H9 (cell line): ENCODE measurements around the gene COX5A. TPM values are rescaled to one million over a fixed set of nuclear protein-coding genes. Genes with fewer than 3 reads are reported as not detected.

Experiments used
- DNase-seq: peaks from one replicate; pipeline ENCODE4 v3.0.0-alpha.2; 2017
- H2AFZ ChIP-seq: one replicate; pipeline ENCODE4 v1.6.1; 2013; ENCODE audit warnings: mild to moderate bottlenecking, low read length, control low read depth, moderate library complexity
- H2AK5ac ChIP-seq: 2 replicates; pipeline ENCODE4 v1.6.1; 2013; ENCODE audit warnings: low read length, control low read depth, mixed read lengths; ENCODE audit not compliant: insufficient read length
- H2BK120ac ChIP-seq: one replicate; pipeline ENCODE4 v1.6.1; 2013; ENCODE audit warnings: low read depth, mild to moderate bottlenecking, low read length, control low read depth, inconsistent platforms; ENCODE audit not compliant: poor library complexity, severe bottlenecking
- H2BK12ac ChIP-seq: 2 replicates; pipeline ENCODE4 v1.6.1; 2013; ENCODE audit warnings: low read length, control low read depth, mixed read lengths, low read depth; ENCODE audit not compliant: insufficient read length
- H2BK15ac ChIP-seq: 2 replicates; pipeline ENCODE4 v1.6.1; 2013; ENCODE audit warnings: low read depth, low read length, control low read depth
- H2BK20ac ChIP-seq: one replicate; pipeline ENCODE4 v1.6.1; 2013; ENCODE audit warnings: low read depth, mild to moderate bottlenecking, low read length, control low read depth, inconsistent platforms; ENCODE audit not compliant: poor library complexity, severe bottlenecking
- H2BK5ac ChIP-seq: 2 replicates; pipeline ENCODE4 v1.6.1; 2013; ENCODE audit warnings: low read length, control low read depth, mixed read lengths; ENCODE audit not compliant: insufficient read length
- H3K14ac ChIP-seq: 2 replicates; pipeline ENCODE4 v1.6.1; 2013; ENCODE audit warnings: low read length, control low read depth; ENCODE audit not compliant: insufficient read depth
- H3K18ac ChIP-seq: 2 replicates; pipeline ENCODE4 v1.6.1; 2013; ENCODE audit warnings: low read depth, mild to moderate bottlenecking, mixed read lengths, low read length, control low read depth; ENCODE audit not compliant: insufficient read length
- H3K23ac ChIP-seq: 2 replicates; pipeline ENCODE4 v1.6.1; 2013; ENCODE audit warnings: low read length, control low read depth, mixed read lengths, low read depth; ENCODE audit not compliant: insufficient read length
- H3K23me2 ChIP-seq: 2 replicates; pipeline ENCODE4 v1.6.1; 2013; ENCODE audit warnings: low read depth, mild to moderate bottlenecking, mixed read lengths, low read length, control low read depth; ENCODE audit not compliant: insufficient read length, poor library complexity, severe bottlenecking
- H3K27ac ChIP-seq: 2 replicates; pipeline ENCODE4 v1.5.1; 2013; ENCODE audit warnings: low read length, control low read depth, mixed read lengths, low read depth; ENCODE audit not compliant: insufficient read length
- H3K27me3 ChIP-seq: 2 replicates; pipeline ENCODE4 v1.6.1; 2013; ENCODE audit warnings: low read length, control low read depth, inconsistent platforms; ENCODE audit not compliant: insufficient read depth
- H3K4ac ChIP-seq: 2 replicates; pipeline ENCODE4 v1.6.1; 2013; ENCODE audit warnings: low read depth, mild to moderate bottlenecking, control low read depth, inconsistent platforms, low read length, moderate library complexity
- H3K4me1 ChIP-seq: 2 replicates; pipeline ENCODE4 v1.6.1; 2013; ENCODE audit warnings: low read length, control low read depth, inconsistent platforms; ENCODE audit not compliant: insufficient read depth
- H3K4me2 ChIP-seq: 2 replicates; pipeline ENCODE4 v1.6.1; 2013; ENCODE audit warnings: low read length, control low read depth, mixed read lengths; ENCODE audit not compliant: insufficient read length, insufficient read depth
- H3K56ac ChIP-seq: 2 replicates; pipeline ENCODE4 v1.6.1; 2013; ENCODE audit warnings: low read depth, mild to moderate bottlenecking, mixed read lengths, low read length, control low read depth; ENCODE audit not compliant: insufficient read length
- H3K79me1 ChIP-seq: 2 replicates; pipeline ENCODE4 v1.6.1; 2013; ENCODE audit warnings: low read depth, mild to moderate bottlenecking, moderate library complexity, low read length, control low read depth, inconsistent platforms; ENCODE audit not compliant: insufficient read depth, poor library complexity, severe bottlenecking
- H3K79me2 ChIP-seq: 2 replicates; pipeline ENCODE4 v1.6.1; 2013; ENCODE audit warnings: low read length, control low read depth, inconsistent platforms; ENCODE audit not compliant: insufficient read depth
- H3K9ac ChIP-seq: 2 replicates; pipeline ENCODE4 v1.6.1; 2013; ENCODE audit warnings: low read length, control low read depth, mixed read lengths; ENCODE audit not compliant: insufficient read length; ENCODE audit errors: extremely low read depth
- H3K9me3 ChIP-seq: one replicate; pipeline ENCODE4 v1.6.1; 2013; ENCODE audit warnings: low read depth, low read length, inconsistent platforms; ENCODE audit not compliant: control insufficient read depth
- H3T11ph ChIP-seq: one replicate; pipeline ENCODE4 v1.6.1; 2013; ENCODE audit warnings: mild to moderate bottlenecking, low read length, control low read depth, inconsistent platforms
- H4K20me1 ChIP-seq: one replicate; pipeline ENCODE4 v1.6.1; 2013; ENCODE audit not compliant: control insufficient read depth, insufficient read length, insufficient read depth
- H4K5ac ChIP-seq: 2 replicates; pipeline ENCODE4 v1.6.1; 2013; ENCODE audit warnings: low read depth, mild to moderate bottlenecking, mixed read lengths, low read length, control low read depth; ENCODE audit not compliant: insufficient read length
- H4K8ac ChIP-seq: replicated peaks from 2 replicates; pipeline ENCODE4 v1.6.1; 2013; ENCODE audit warnings: low read length, control low read depth, mixed read lengths, low read depth; ENCODE audit not compliant: insufficient read length
- H4K91ac ChIP-seq: 2 replicates; pipeline ENCODE4 v1.6.1; 2013; ENCODE audit warnings: low read depth, mild to moderate bottlenecking, moderate library complexity, mixed read lengths, low read length, control low read depth; ENCODE audit not compliant: insufficient read length
- H3K27ac Mint-ChIP-seq, 3 experiments: 2 replicates in 2 of 3; 3 replicates in 1 of 3; pipeline ENCODE4 v1.8.0; 2020 to 2021; ENCODE audit warnings: mixed read lengths in 3 of 3, mild to moderate bottlenecking in 1 of 3, moderate library complexity in 1 of 3
- H3K27me3 Mint-ChIP-seq: 2 replicates; pipeline ENCODE4 v1.8.0; 2021; ENCODE audit warnings: low read depth, mild to moderate bottlenecking, moderate library complexity, mixed read lengths
- H3K36me3 Mint-ChIP-seq, 3 experiments: 2 replicates in 2 of 3; 3 replicates in 1 of 3; pipeline ENCODE4 v1.8.0; 2020 to 2021; ENCODE audit warnings: low read depth in 3 of 3, mixed read lengths in 3 of 3; ENCODE audit not compliant: insufficient read depth in 1 of 3
- H3K4me1 Mint-ChIP-seq, 2 experiments: 2 replicates each; pipeline ENCODE4 v1.8.0; 2020; ENCODE audit warnings: mixed read lengths in 2 of 2
- H3K4me3 Mint-ChIP-seq, 2 experiments: 2 replicates in 1 of 2; 3 replicates in 1 of 2; pipeline ENCODE4 v1.8.0; 2020 to 2021; ENCODE audit warnings: mild to moderate bottlenecking in 2 of 2, mixed read lengths in 2 of 2, moderate library complexity in 1 of 2
- H3K9me3 Mint-ChIP-seq, 2 experiments: 2 replicates in 1 of 2; 3 replicates in 1 of 2; pipeline ENCODE4 v1.8.0; 2020; ENCODE audit warnings: mild to moderate bottlenecking in 2 of 2, mixed read lengths in 2 of 2, moderate library complexity in 1 of 2
- CTCF ChIP-seq: fragments of 200-600 bp; sonication (generic); conservative IDR thresholded peaks from 3 replicates; pipeline ENCODE4 v1.8.0; 2021; ENCODE audit warnings: antibody characterized with exemption, mild to moderate bottlenecking
- WGBS: extraction: QIAGEN DNeasy Blood & Tissue Kit; methylation state at CpG from one replicate; pipeline ENCODE4 v1.1.7; 2013; ENCODE audit warnings: missing lambda C conversion rate, low lambda C conversion rate, mixed read lengths; ENCODE audit not compliant: insufficient read length; ENCODE audit errors: extremely low coverage; 5-methylcytosine and 5-hydroxymethylcytosine counted together
- total RNA-seq: library from RNA; stranded (reverse); gene quantifications from 2 replicates; pipeline ENCODE4 v1.2.1, GENCODE V29; 2021

COX5A gene
- total RNA-seq, 1 experiment from 2014 or later: 331 TPM

GRCh38 chr15:74958320-74958907 lies 20.5 kb upstream of the COX5A start:
- H3K4me1 ChIP-seq: no peaks in the 10 kb centered on the region; the same call in 1 of the 2 replicates
- Mint-ChIP-seq H3K4me1 (peaks cover 22 to 32% of the 10 kb centered on the region in 2 experiments), H3K9me3 (no peaks in the 10 kb centered on the region), H3K36me3 (peaks cover 0 to 2% (median 0%) of the 10 kb centered on the region in 3 experiments; a peak in 2 of 7 replicates), H3K27ac (no peak overlapping the region), H3K27me3 (peaks cover 81% of the 10 kb centered on the region), H3K4me3 (peak overlapping the region; percentile 60 to 84)
- H2BK15ac ChIP-seq: no peak overlapping the region
- no peak overlapping the region for H3K14ac ChIP-seq
- H2BK20ac ChIP-seq: no peak overlapping the region
- H3K9me3 ChIP-seq: no peaks in the 10 kb centered on the region
- no peaks in the 10 kb centered on the region for H4K20me1 ChIP-seq
- H3K27me3 ChIP-seq: peaks cover 11% of the 10 kb centered on the region; the same call in 1 of the 2 replicates
- H2AFZ ChIP-seq: no peak overlapping the region
- H3K79me2 ChIP-seq: peaks cover 3% of the 10 kb centered on the region; the same call in 1 of the 2 replicates
- H2BK12ac ChIP-seq: no peak overlapping the region
- DNase-seq: peak; percentile 69
- no peak overlapping the region for H4K5ac ChIP-seq
- peak; percentile 42; the same call in 2 of the 3 replicates for TF ChIP-seq CTCF
- H3K4me2 ChIP-seq: peak overlapping the region; percentile 72
- no peak overlapping the region for H2BK120ac ChIP-seq
- H4K8ac ChIP-seq: no peak overlapping the region
- H2BK5ac ChIP-seq: no peak overlapping the region
- no peak overlapping the region for H3K4ac ChIP-seq
- no peak overlapping the region for H3K56ac ChIP-seq
- H4K91ac ChIP-seq: no peak overlapping the region
- H2AK5ac ChIP-seq: no peak overlapping the region
- H3K9ac ChIP-seq: no peak overlapping the region
- no peaks in the 10 kb centered on the region for H3K79me1 ChIP-seq
- H3K27ac ChIP-seq: no peak overlapping the region
- WGBS: no CpG with 5 or more reads among the region's 28 CpGs
- H3K18ac ChIP-seq: no peak overlapping the region
- H3T11ph ChIP-seq: no peak overlapping the region
- no peak overlapping the region for H3K23ac ChIP-seq
- peaks cover 34% of the 10 kb centered on the region for H3K23me2 ChIP-seq
